HG03039 (cell line): ENCODE measurements around the gene ZDHHC5.

Source experiments
- ATAC-seq: cut with Tn5 transposase; IDR thresholded peaks from one replicate; pipeline ENCODE4 v1.9.1; 2021; ENCODE audit warnings: mild to moderate bottlenecking, moderate library complexity; ENCODE audit not compliant: unreplicated experiment

Gene ZDHHC5

DNA sequence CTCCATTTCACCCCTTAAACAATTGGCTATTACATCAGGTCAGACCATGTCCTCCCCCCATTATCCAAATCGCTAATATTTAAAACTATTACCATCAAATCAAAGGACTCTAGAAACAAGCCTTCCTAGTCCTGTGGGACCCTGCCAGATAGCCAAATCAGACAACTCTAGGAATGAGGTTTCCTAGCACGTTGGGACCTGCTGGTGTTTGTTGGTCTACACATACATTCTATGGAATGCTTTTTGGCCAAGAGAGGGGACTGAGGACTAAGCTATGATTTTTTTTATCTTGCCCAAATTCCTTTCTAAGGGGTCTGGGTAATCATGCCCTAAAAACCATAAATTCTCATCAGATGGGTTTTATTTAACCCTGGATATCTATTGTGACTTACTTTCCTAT lies 59.3 kb downstream of the ZDHHC5 start:
- ATAC-seq, result no peak

DNA sequence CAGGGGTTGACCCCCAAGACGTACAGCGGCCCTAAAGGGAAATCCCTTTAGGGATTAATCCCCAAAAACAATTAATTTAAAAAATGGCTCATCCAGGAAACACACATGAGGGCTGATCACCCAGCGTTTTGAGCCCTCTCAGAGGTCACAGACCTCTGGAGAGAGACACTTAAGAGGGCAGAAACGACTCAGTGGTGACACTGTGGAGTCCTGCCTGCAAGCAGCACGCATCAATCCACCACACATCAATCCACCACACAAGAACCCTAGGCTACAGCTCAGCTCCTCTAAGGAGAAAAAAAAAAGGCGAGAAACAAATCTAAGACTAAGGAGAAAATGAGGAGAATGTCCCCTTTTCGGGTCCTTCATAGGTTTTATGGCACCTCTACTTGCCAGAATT lies 60.9 kb downstream of the ZDHHC5 start:
- ATAC-seq, result no peak

DNA sequence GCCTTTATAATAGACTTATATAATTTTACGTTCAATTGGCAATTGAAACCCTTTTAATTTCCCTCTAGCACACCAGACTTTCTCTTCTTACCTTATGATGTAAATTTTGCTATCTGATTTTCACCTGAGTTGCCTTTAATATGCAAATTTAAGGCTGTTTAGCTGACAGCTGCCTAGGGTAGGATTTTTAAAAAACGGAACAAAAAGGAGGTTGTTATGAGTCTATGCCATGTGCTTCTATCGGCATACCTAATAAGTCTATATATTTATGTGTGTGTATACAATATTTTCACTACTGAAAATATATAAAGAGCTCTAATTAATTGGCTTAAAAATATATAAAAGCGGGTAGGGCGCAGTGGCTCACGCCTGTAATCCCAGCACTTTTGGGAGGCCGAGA lies 61.6 kb downstream of the ZDHHC5 start:
- ATAC-seq, result no peak

DNA sequence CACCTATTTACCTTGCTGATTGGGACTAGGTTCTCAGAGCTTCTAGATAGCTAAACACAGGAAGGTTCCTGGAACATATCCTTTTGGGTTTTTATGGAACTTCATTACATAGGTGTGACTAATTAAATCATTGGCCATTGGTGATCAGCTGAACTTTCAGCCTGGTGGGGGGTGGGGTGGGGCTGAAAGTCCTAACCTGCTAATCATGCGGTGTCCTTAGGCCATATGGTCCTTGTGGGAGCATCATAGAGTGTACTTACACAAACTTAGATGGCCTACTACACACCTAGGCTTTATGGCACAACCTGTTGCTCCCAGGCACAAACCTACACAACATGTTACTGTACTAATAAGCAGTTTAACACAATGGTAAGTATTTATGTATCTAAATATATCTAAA lies 64.7 kb downstream of the ZDHHC5 start:
- ATAC-seq, result no peak

DNA sequence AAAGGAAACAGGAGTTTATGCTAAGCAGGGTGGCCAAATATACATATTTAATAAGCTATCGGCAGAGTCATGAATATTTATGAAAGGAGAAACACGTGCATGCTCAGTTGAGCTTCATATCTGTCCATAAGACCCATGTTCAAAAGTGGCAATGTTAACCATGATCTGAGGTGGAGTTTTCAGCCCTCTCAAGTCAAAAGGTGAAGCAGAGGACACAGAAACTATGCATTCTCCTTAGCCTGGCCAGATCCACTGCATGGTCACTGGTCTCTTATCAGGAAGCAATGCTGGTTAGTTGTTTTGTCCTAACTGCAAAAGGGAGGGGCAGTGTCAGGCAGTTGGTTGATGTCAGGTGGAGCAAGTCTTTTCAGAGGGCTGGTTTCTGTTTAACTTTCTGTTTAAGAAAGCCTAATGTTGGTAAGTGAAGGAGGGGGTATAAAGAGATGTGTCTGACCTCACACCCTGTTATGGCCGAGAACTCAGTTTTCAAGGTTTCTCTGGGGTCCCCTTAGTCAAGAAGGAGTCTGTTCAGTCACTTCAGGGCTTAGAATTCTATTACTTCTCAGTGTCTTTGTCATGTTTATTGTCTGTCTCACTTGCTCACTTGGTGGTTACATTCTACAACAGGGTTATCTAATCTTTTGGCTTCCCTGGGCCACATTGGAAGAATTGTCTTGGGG lies 67.8 kb downstream of the ZDHHC5 start:
- no peak for ATAC-seq

DNA sequence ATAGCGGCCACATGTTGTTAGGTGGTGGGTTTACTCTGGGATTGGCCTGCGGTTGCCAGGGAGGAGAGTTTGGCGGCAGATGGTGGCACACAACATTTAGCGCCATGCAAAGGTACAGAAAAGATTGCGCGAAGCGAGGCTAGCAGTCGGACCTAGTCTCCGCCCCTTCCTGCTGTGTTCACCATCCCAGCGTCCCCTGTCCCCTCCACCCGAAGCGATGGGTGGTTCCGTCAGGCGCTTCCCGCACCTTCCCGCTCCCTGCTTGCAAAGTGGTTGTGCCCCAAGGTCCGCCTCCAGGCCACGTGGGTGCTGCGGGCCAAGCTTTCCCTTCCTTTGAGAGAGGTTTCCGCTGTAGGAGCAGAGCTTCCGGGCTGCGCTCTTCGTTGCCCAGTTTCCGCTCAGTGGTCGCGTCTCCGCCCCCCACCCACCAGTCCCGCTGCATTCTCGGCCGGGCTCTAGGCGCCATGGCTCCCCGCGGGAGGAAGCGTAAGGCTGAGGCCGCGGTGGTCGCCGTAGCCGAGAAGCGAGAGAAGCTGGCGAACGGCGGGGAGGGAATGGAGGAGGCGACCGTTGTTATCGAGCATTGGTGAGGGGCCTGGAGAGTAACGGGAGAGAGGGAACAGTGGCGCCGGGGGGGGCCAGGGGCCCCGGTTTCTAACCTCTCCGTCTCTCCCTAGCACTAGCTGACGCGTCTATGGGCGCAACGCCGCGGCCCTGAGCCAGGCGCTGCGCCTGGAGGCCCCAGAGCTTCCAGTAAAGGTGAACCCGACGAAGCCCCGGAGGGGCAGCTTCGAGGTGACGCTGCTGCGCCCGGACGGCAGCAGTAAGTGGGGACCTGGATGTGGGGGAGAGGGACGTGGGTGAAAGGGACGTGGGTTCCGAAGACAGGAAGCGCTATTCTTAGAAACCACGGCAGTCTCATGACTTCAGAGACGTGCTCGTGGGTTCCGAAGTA lies 73.5 kb downstream of the ZDHHC5 start, which contains the start of gene SELENOH:
Gene SELENOH (plus strand): TSS at position 360 of the 955 bp plus-strand sequence. CDS start 105 bp downstream, at position 465.
- ATAC-seq, result peak; percentile 90

DNA sequence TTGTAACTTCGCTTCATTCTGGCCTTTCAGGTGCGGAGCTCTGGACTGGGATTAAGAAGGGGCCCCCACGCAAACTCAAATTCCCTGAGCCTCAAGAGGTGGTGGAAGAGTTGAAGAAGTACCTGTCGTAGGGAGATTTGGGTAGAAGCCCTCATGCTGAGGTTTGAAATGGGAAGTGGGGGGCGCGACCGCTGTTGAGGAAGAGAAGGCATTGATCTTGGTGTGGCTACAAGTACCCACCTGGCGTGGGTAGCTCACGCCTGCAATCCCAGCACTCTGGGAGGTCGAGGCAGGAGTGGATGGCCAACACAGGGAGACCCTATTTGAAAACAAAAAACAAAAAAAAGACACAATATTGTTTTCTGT lies 74.2 kb downstream of the ZDHHC5 start:
- no peak for ATAC-seq

DNA sequence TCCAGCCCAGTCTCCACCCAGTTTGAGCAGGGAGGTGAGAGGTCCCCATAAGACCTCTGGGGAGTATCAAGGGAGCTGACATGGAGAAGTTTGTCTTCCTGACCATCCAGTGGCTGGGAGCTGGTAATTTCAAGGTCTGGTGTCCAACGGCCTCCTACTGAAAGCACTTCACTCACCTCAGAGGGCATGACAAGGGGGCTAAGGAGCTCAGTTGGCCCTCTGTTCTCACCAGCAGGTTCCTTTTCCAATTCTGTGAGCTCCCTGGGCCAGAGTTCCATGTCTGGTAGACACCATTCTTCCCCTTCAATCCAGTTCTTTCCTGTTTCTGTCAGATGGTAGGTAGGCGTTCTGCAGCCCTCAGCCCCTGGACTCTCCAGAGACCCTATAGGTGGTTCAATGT lies 76.4 kb downstream of the ZDHHC5 start:
- ATAC-seq, result no peak

DNA sequence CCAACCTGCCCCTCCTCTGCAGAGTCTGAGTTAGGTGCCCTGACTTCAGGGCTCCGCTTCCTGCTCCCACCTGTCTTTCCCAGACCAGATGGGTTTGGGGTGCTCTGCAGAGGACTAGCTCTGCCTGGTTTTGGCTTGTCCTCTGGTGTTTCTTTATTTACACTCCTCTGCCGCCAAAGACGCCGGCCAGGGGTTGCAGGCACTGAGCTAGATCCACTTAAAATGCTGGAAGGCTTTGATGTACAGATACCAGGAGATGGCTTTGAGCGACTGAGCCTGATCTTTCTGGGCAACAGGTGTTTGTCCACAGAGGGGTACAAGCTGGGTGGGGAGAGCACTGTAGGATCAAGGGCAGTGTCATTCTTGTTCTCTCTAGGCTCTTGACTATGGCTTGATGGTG lies 77.3 kb downstream of the ZDHHC5 start:
- no peak for ATAC-seq

DNA sequence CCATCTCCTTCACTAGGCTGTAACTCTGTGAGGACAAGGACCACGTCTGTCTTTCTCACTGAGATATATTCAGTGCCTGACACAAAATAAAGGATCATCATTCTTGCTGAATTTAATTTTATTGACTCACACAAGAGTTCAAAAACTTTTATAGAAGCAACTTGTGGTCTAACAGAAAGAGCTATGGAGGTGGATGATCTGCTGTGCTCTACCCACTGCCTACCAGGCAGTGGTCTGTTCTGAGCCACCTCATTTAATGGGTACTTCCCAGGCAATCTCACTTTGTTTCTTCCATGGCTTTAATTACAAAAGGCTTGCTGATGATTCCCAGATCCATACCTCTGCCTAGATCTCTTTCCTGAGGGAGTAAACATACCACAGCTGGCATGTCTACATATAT lies 79.0 kb downstream of the ZDHHC5 start:
- no peak for ATAC-seq
